SKM-1 treated with dmso at 0.1 percent for 144 hours (cell line): Measurements from ENCODE around the gene AQP7.
"Not testable (repeated sequence)": the region's sequence is repeated elsewhere in the genome, so short reads cannot be mapped to it uniquely, and the experiment has no call there.

Source experiments
- DNase-seq: peaks from one replicate; lab custom pipeline; 2025; ENCODE audit not compliant: unreplicated experiment; lab: John Stamatoyannopoulos, UW

The AQP7 gene

GRCh38 chr9:33402371-33402770, at the start of gene AQP7:
Gene AQP7, minus strand, starts transcription at chr9:33402568. Its CDS starts 1,306 bp downstream, at chr9:33401262.
- DNase-seq = not testable (repeated sequence)

- no peak for DNase-seq
Measured at GRCh38 chr9:33450621-33451146, 48.3 kb upstream of the AQP7 start.

GRCh38 chr9:33449715-33450114, 47.3 kb upstream of the AQP7 start:
- no peak for DNase-seq

- DNase-seq = no peak
Measured at GRCh38 chr9:33447799-33448553, 45.6 kb upstream of the AQP7 start.

- peak; percentile 13 for DNase-seq
Measured at GRCh38 chr9:33446946-33447798, 44.8 kb upstream of the AQP7 start, which contains the start of gene AQP3. Gene AQP3, minus strand, starts transcription at chr9:33447593. Its CDS starts 63 bp downstream, at chr9:33447530.

GRCh38 chr9:33446240-33446945, 44.0 kb upstream of the AQP7 start:
- DNase-seq = peak; percentile 27

GRCh38 chr9:33445389-33446239, 43.2 kb upstream of the AQP7 start:
- DNase-seq = no peak

- no peak for DNase-seq
Measured at GRCh38 chr9:33443464-33444154, 41.2 kb upstream of the AQP7 start.

GRCh38 chr9:33443047-33443446, 40.7 kb upstream of the AQP7 start:
- no peak for DNase-seq

GRCh38 chr9:33442125-33442524, 39.8 kb upstream of the AQP7 start:
- no peak for DNase-seq

- DNase-seq = no peak
Measured at GRCh38 chr9:33440609-33441008, 38.2 kb upstream of the AQP7 start.

GRCh38 chr9:33440204-33440603, 37.8 kb upstream of the AQP7 start:
- DNase-seq = no peak

- no peak for DNase-seq
Measured at GRCh38 chr9:33439731-33440130, 37.4 kb upstream of the AQP7 start.

- no peak for DNase-seq
Measured at GRCh38 chr9:33438926-33439680, 36.7 kb upstream of the AQP7 start.

- DNase-seq = peak; percentile 36
Measured at GRCh38 chr9:33437898-33438297, 35.5 kb upstream of the AQP7 start.

GRCh38 chr9:33437205-33437604, 34.8 kb upstream of the AQP7 start:
- no peak for DNase-seq

GRCh38 chr9:33436445-33436844, 34.1 kb upstream of the AQP7 start:
- no peak for DNase-seq

- DNase-seq = no peak
Measured at GRCh38 chr9:33435821-33436277, 33.5 kb upstream of the AQP7 start.
